ENCODE measurements around the gene GNAI3.

GRCh38 chr1:109527098-109527811 lies 21.2 kb upstream of the GNAI3 start:
- TF ChIP-seq, protein P1, sequence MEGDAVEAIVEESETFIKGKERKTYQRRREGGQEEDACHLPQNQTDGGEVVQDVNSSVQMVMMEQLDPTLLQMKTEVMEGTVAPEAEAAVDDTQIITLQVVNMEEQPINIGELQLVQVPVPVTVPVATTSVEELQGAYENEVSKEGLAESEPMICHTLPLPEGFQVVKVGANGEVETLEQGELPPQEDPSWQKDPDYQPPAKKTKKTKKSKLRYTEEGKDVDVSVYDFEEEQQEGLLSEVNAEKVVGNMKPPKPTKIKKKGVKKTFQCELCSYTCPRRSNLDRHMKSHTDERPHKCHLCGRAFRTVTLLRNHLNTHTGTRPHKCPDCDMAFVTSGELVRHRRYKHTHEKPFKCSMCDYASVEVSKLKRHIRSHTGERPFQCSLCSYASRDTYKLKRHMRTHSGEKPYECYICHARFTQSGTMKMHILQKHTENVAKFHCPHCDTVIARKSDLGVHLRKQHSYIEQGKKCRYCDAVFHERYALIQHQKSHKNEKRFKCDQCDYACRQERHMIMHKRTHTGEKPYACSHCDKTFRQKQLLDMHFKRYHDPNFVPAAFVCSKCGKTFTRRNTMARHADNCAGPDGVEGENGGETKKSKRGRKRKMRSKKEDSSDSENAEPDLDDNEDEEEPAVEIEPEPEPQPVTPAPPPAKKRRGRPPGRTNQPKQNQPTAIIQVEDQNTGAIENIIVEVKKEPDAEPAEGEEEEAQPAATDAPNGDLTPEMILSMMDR (conservative IDR thresholded peaks at IDR 0.05; ENCODE audit: low read length): no peak
- no peak for TF ChIP-seq EZH2phosphoT487 (IDR thresholded peaks at IDR 0.05; ENCODE audit: borderline replicate concordance, low read depth, low read length)

All from OCI-LY7 (cell line).